GM23248 (cell line): Measurements from ENCODE around the gene UBR3. TPM values are rescaled to one million over a fixed set of nuclear protein-coding genes. Genes with fewer than 3 reads are reported as not detected.

Experiments
- DNase-seq: peaks from one replicate; pipeline ENCODE4 v3.0.0-alpha.2; 2015
- H2AFZ ChIP-seq: fragments of 200-600 bp; sonication (generic); 2 replicates; pipeline ENCODE4 v1.6.1; 2016; ENCODE audit warnings: antibody characterized with exemption
- H3F3A ChIP-seq: fragments of 200-600 bp; sonication (generic); 2 replicates; pipeline ENCODE4 v1.6.1; 2016; ENCODE audit warnings: mild to moderate bottlenecking, antibody characterized with exemption, mixed run types; ENCODE audit not compliant: insufficient read depth
- H3K27ac ChIP-seq: fragments of 200-600 bp; sonication (generic); 2 replicates; pipeline ENCODE4 v1.5.1; 2016; ENCODE audit warnings: mild to moderate bottlenecking
- H3K27me3 ChIP-seq: fragments of 200-600 bp; sonication (generic); replicated peaks from 2 replicates; pipeline ENCODE4 v1.6.1; 2016; ENCODE audit warnings: mild to moderate bottlenecking; ENCODE audit not compliant: insufficient read depth
- H3K36me3 ChIP-seq: fragments of 200-600 bp; sonication (generic); 2 replicates; pipeline ENCODE4 v1.6.1; 2016; ENCODE audit warnings: low read depth, mild to moderate bottlenecking
- H3K4me1 ChIP-seq: fragments of 200-600 bp; sonication (generic); 2 replicates; pipeline ENCODE4 v1.6.1; 2016; ENCODE audit warnings: mild to moderate bottlenecking; ENCODE audit not compliant: insufficient read depth
- H3K4me2 ChIP-seq: fragments of 200-600 bp; sonication (generic); one replicate; pipeline ENCODE4 v1.6.1; 2016; ENCODE audit warnings: mild to moderate bottlenecking; ENCODE audit not compliant: unreplicated experiment
- H3K4me3 ChIP-seq: fragments of 200-600 bp; sonication (generic); 2 replicates; pipeline ENCODE4 v1.5.1; 2016; ENCODE audit warnings: mild to moderate bottlenecking
- H3K79me2 ChIP-seq: fragments of 200-600 bp; sonication (generic); 2 replicates; pipeline ENCODE4 v1.6.1; 2016; ENCODE audit warnings: mild to moderate bottlenecking; ENCODE audit not compliant: insufficient read depth
- H3K9ac ChIP-seq: fragments of 200-600 bp; sonication (generic); 2 replicates; pipeline ENCODE4 v1.6.1; 2016; ENCODE audit warnings: mild to moderate bottlenecking
- H3K9me2 ChIP-seq: fragments of 200-600 bp; sonication (generic); 2 replicates; pipeline ENCODE4 v1.6.1; 2016; ENCODE audit warnings: mixed run types, mild to moderate bottlenecking, moderate library complexity; ENCODE audit not compliant: insufficient read depth
- H3K9me3 ChIP-seq: fragments of 200-600 bp; sonication (generic); one replicate; pipeline ENCODE4 v1.6.1; 2017; ENCODE audit warnings: low read depth
- H4K20me1 ChIP-seq: fragments of 200-600 bp; sonication (generic); 2 replicates; pipeline ENCODE4 v1.6.0; 2016; ENCODE audit not compliant: insufficient read depth
- EZH2 ChIP-seq: fragments of 200-600 bp; sonication (generic); IDR thresholded peaks from 2 replicates; pipeline ENCODE4 v1.6.1; 2018; ENCODE audit warnings: antibody characterized with exemption, mild to moderate bottlenecking; ENCODE audit not compliant: insufficient read depth, poor library complexity, severe bottlenecking
- EZH2phosphoT487 ChIP-seq: fragments of 200-600 bp; sonication (generic); IDR thresholded peaks from 2 replicates; pipeline ENCODE4 v1.6.1; 2018; ENCODE audit warnings: antibody characterized with exemption, moderate library complexity, mild to moderate bottlenecking, low read depth; ENCODE audit not compliant: insufficient read depth
- WGBS, 2 experiments: methylation state at CpG; one replicate each; pipeline ENCODE4 v1.1.6; 2015 to 2017; ENCODE audit warnings: low lambda C conversion rate in 2 of 2, low coverage in 1 of 2; ENCODE audit errors: missing lambda C conversion rate in 2 of 2; 5-methylcytosine and 5-hydroxymethylcytosine counted together
- in situ Hi-C: fragments of 300-500 bp; cut with MboI; formaldehyde crosslinking; loops from 2 replicates; pipeline ENCODE4 v1.15.0; 2020
- polyA plus RNA-seq: library from polyadenylated mRNA; unstranded; fragments of >200 nt; fragmentation: Nextera tagmentation; extraction: Ambion mirVana; gene quantifications from 2 replicates; pipeline ENCODE4 v1.2.1, GENCODE V29; 2016
- total RNA-seq: library from RNA; depleted of rRNA; stranded (reverse); fragments of >200 nt; shearing (Covaris generic); gene quantifications from 2 replicates; pipeline ENCODE4 v1.2.3, GENCODE V29; 2014

The UBR3 gene
- total and polyA plus RNA-seq, 2 experiments from 2014 or later, result 8.9 to 22.4 TPM

- H3K9me3 ChIP-seq, result no peaks in the 10 kb centered on the region
- no peaks in the 10 kb centered on the region for H3K79me2 ChIP-seq
- WGBS, 2 experiments, result 51 to 55% methylated on average over 2 of the region's 2 CpGs
- peaks cover 37% of the 10 kb centered on the region for H3K36me3 ChIP-seq
- no peak for DNase-seq
- no peaks in the 10 kb centered on the region for H4K20me1 ChIP-seq
- no peak overlapping the region for H3K9ac ChIP-seq
- in situ Hi-C loops, result no loop called here
- H2AFZ ChIP-seq, result no peak overlapping the region
- no peak overlapping the region for H3K27ac ChIP-seq
- H3K4me3 ChIP-seq, result no peak overlapping the region
- H3K4me1 ChIP-seq, result no peaks in the 10 kb centered on the region
- H3K4me2 ChIP-seq, result no peak overlapping the region
- TF ChIP-seq EZH2phosphoT487 (no peak), EZH2 (no peak)
- H3K9me2 ChIP-seq, result no peaks in the 10 kb centered on the region
- no peaks in the 10 kb centered on the region for H3K27me3 ChIP-seq
- no peaks in the 10 kb centered on the region for H3F3A ChIP-seq
These were observed 236.4 kb downstream of the UBR3 start for GRCh38 chr2:170063456-170064235.

- Histone ChIP-seq H4K20me1 (no peaks in the 10 kb centered on the region), H3K79me2 (no peaks in the 10 kb centered on the region), H3F3A (no peaks in the 10 kb centered on the region; the same call in 1 of the 2 replicates), H2AFZ (no peak overlapping the region), H3K4me2 (no peak overlapping the region), H3K9ac (no peak overlapping the region), H3K27ac (no peak overlapping the region), H3K9me3 (no peaks in the 10 kb centered on the region), H3K27me3 (no peaks in the 10 kb centered on the region), H3K4me3 (no peak overlapping the region), H3K4me1 (peaks cover 13% of the 10 kb centered on the region), H3K36me3 (peaks cover 18% of the 10 kb centered on the region), H3K9me2 (no peaks in the 10 kb centered on the region)
- no peak for DNase-seq
- TF ChIP-seq EZH2 (no peak), EZH2phosphoT487 (no peak)
- WGBS, 2 experiments, result 96% methylated on average over 2 of the region's 2 CpGs
- in situ Hi-C loops, result no loop called here
These were observed 243.5 kb downstream of the UBR3 start for GRCh38 chr2:170070778-170071177.

- no peaks in the 10 kb centered on the region for H3K9me3 ChIP-seq
- no peaks in the 10 kb centered on the region for H3K9me2 ChIP-seq
- in situ Hi-C loops, result no loop called here
- DNase-seq, result peak; percentile 52
- 33% methylated on average over 2 of the region's 2 CpGs for WGBS, 2 experiments
- H3K79me2 ChIP-seq, result no peaks in the 10 kb centered on the region
- H3K4me2 ChIP-seq, result no peak overlapping the region
- no peak for TF ChIP-seq EZH2phosphoT487
- TF ChIP-seq EZH2, result no peak
- no peak overlapping the region for H3K9ac ChIP-seq
- no peak overlapping the region for H3K4me3 ChIP-seq
- H4K20me1 ChIP-seq, result no peaks in the 10 kb centered on the region
- H3K36me3 ChIP-seq, result peaks cover 16% of the 10 kb centered on the region; the same call in 1 of the 2 replicates
- no peak overlapping the region for H3K27ac ChIP-seq
- no peak overlapping the region for H2AFZ ChIP-seq
- H3K27me3 ChIP-seq, result no peaks in the 10 kb centered on the region
- H3F3A ChIP-seq, result no peaks in the 10 kb centered on the region; the same call in 1 of the 2 replicates
- H3K4me1 ChIP-seq, result peaks cover 13% of the 10 kb centered on the region
These were observed 246.0 kb downstream of the UBR3 start for GRCh38 chr2:170073288-170073687.

GRCh38 chr2:170076189-170076588 lies 248.9 kb downstream of the UBR3 start:
- Histone ChIP-seq H3F3A (no peaks in the 10 kb centered on the region), H3K36me3 (peaks cover 11% of the 10 kb centered on the region; the same call in 1 of the 2 replicates), H3K9me2 (no peaks in the 10 kb centered on the region), H3K27ac (no peak overlapping the region), H2AFZ (no peak overlapping the region), H3K9me3 (no peaks in the 10 kb centered on the region), H3K4me3 (no peak overlapping the region), H3K9ac (no peak overlapping the region), H3K79me2 (no peaks in the 10 kb centered on the region), H3K4me1 (peaks cover 13% of the 10 kb centered on the region), H4K20me1 (no peaks in the 10 kb centered on the region), H3K4me2 (no peak overlapping the region), H3K27me3 (no peaks in the 10 kb centered on the region)
- TF ChIP-seq EZH2 (no peak), EZH2phosphoT487 (no peak)
- in situ Hi-C loops, result no loop called here
- DNase-seq, result no peak
- 94 to 100% methylated on average over 1 of the region's 1 CpG for WGBS, 2 experiments
